ENCODE data around the gene KANSL2. TPM values are rescaled to one million over a fixed set of nuclear protein-coding genes. Genes with fewer than 3 reads are reported as not detected.

The KANSL2 gene
- total and polyA plus RNA-seq, 9 of the 15 experiments (the other 6 are each of a cell fraction or from before 2014, with no cell fraction given) = 41.1 to 89.8 (median 55.4) TPM

DNA sequence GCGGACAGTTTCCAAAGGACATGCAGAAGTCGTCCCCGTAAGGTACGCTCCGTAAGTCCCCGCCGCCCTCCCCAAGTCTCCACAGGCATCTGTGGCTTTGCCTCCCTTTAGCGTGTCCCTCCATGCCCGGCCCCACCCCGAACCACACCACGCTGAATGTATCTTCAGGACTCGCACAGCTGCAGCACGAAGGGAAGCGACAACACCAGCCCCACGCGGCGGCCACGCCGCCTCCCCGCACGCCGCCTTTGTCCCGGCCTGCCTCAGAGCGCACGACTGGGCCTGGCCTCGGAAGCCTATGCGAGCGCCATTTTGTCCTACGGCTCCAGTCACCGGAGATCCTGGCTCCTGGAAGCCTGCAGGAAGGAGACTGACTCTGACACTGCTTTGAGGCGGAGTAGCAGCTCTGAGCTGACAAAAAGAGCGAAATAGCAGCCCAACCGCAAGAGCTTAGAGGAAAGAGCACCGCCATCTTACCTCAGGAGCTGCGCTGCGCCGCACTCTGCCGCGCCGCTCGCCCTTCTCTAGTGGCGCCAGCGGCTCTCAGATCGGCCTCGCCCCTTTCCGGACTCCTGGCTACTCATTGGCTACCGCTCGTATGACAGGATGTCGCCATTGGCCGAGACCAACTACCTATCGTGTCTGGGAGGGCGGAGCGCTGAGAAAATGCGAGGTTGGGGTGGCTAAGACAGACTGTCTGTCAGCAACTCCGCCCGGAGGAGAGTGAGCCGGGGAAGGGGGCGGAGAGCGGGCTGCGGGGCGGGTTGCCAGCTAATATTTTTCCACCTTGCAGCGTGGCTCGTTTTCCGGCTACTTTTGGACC, at the start of gene KANSL2 (continued):
- TF ChIP-seq, protein P1, sequence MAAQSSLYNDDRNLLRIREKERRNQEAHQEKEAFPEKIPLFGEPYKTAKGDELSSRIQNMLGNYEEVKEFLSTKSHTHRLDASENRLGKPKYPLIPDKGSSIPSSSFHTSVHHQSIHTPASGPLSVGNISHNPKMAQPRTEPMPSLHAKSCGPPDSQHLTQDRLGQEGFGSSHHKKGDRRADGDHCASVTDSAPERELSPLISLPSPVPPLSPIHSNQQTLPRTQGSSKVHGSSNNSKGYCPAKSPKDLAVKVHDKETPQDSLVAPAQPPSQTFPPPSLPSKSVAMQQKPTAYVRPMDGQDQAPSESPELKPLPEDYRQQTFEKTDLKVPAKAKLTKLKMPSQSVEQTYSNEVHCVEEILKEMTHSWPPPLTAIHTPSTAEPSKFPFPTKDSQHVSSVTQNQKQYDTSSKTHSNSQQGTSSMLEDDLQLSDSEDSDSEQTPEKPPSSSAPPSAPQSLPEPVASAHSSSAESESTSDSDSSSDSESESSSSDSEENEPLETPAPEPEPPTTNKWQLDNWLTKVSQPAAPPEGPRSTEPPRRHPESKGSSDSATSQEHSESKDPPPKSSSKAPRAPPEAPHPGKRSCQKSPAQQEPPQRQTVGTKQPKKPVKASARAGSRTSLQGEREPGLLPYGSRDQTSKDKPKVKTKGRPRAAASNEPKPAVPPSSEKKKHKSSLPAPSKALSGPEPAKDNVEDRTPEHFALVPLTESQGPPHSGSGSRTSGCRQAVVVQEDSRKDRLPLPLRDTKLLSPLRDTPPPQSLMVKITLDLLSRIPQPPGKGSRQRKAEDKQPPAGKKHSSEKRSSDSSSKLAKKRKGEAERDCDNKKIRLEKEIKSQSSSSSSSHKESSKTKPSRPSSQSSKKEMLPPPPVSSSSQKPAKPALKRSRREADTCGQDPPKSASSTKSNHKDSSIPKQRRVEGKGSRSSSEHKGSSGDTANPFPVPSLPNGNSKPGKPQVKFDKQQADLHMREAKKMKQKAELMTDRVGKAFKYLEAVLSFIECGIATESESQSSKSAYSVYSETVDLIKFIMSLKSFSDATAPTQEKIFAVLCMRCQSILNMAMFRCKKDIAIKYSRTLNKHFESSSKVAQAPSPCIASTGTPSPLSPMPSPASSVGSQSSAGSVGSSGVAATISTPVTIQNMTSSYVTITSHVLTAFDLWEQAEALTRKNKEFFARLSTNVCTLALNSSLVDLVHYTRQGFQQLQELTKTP (IDR thresholded peaks at IDR 0.05; ENCODE audit: low read depth in 1 of 2, partially characterized antibody in 2 of 2) = peak in 1 of 2 experiments; percentile 56
- TF ChIP-seq HDAC1 (IDR thresholded peaks at IDR 0.05) = peak in 1 of 2 experiments; percentile 95; a peak in 2 of 4 replicates
- TF ChIP-seq CHCHD3 (CRISPR knock-in tag; IDR thresholded peaks at IDR 0.05) = 0 out of 2 replicates have a peak, but pooled peaks have one; percentile 53
- no peak for TF ChIP-seq ZNF212 (CRISPR knock-in tag; IDR thresholded peaks at IDR 0.05)
- TF ChIP-seq, protein P2, sequence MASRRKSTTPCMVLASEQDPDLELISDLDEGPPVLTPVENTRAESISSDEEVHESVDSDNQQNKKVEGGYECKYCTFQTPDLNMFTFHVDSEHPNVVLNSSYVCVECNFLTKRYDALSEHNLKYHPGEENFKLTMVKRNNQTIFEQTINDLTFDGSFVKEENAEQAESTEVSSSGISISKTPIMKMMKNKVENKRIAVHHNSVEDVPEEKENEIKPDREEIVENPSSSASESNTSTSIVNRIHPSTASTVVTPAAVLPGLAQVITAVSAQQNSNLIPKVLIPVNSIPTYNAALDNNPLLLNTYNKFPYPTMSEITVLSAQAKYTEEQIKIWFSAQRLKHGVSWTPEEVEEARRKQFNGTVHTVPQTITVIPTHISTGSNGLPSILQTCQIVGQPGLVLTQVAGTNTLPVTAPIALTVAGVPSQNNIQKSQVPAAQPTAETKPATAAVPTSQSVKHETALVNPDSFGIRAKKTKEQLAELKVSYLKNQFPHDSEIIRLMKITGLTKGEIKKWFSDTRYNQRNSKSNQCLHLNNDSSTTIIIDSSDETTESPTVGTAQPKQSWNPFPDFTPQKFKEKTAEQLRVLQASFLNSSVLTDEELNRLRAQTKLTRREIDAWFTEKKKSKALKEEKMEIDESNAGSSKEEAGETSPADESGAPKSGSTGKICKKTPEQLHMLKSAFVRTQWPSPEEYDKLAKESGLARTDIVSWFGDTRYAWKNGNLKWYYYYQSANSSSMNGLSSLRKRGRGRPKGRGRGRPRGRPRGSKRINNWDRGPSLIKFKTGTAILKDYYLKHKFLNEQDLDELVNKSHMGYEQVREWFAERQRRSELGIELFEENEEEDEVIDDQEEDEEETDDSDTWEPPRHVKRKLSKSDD (conservative IDR thresholded peaks at IDR 0.05; ENCODE audit: low read length) = no peak
- no peak for TF ChIP-seq TARDBP (IDR thresholded peaks at IDR 0.05)
- no peak for TF ChIP-seq POLR3A (IDR thresholded peaks at IDR 0.05; ENCODE audit: borderline replicate concordance, extremely low read depth, insufficient read depth, insufficient read length)
- no peak for TF ChIP-seq U2AF1 (optimal IDR thresholded peaks at IDR 0.05; ENCODE audit: low read depth, low read length)
- TF ChIP-seq, protein P3, sequence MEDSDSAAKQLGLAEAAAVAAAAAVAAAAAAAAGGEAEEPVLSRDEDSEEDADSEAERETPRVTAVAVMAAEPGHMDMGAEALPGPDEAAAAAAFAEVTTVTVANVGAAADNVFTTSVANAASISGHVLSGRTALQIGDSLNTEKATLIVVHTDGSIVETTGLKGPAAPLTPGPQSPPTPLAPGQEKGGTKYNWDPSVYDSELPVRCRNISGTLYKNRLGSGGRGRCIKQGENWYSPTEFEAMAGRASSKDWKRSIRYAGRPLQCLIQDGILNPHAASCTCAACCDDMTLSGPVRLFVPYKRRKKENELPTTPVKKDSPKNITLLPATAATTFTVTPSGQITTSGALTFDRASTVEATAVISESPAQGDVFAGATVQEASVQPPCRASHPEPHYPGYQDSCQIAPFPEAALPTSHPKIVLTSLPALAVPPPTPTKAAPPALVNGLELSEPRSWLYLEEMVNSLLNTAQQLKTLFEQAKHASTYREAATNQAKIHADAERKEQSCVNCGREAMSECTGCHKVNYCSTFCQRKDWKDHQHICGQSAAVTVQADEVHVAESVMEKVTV (CRISPR knock-in tag; IDR thresholded peaks at IDR 0.05) = no peak
- TF ChIP-seq SMARCA4 (IDR thresholded peaks at IDR 0.05) = no peak
- no peak for TF ChIP-seq CBFA2T2 (conservative IDR thresholded peaks at IDR 0.05)
- peak; percentile 77 for TF ChIP-seq CREM (IDR thresholded peaks at IDR 0.05; ENCODE audit: low read depth)
- no peak for TF ChIP-seq CC2D1A (IDR thresholded peaks at IDR 0.05)
- no peak for TF ChIP-seq PHB (CRISPR knock-in tag; IDR thresholded peaks at IDR 0.05)
- no peak; the same call in 1 of the 2 replicates for TF ChIP-seq ELF2 (CRISPR knock-in tag; IDR thresholded peaks at IDR 0.05)
- TF ChIP-seq ZFP30 (CRISPR knock-in tag; IDR thresholded peaks at IDR 0.05; ENCODE audit: borderline replicate concordance) = no peak
- TF ChIP-seq SREBF2 (CRISPR knock-in tag; IDR thresholded peaks at IDR 0.05) = no peak
- TF ChIP-seq, protein P4, sequence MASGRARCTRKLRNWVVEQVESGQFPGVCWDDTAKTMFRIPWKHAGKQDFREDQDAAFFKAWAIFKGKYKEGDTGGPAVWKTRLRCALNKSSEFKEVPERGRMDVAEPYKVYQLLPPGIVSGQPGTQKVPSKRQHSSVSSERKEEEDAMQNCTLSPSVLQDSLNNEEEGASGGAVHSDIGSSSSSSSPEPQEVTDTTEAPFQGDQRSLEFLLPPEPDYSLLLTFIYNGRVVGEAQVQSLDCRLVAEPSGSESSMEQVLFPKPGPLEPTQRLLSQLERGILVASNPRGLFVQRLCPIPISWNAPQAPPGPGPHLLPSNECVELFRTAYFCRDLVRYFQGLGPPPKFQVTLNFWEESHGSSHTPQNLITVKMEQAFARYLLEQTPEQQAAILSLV (tag; IDR thresholded peaks at IDR 0.05) = no peak

Data from K562 (cell line).